ENCODE data around the gene SLC39A6. TPM values are rescaled to one million over a fixed set of nuclear protein-coding genes. Genes with fewer than 3 reads are reported as not detected.

Gene SLC39A6
- polyA plus RNA-seq, 1 donor from 2014 or later: 298 TPM

DNA sequence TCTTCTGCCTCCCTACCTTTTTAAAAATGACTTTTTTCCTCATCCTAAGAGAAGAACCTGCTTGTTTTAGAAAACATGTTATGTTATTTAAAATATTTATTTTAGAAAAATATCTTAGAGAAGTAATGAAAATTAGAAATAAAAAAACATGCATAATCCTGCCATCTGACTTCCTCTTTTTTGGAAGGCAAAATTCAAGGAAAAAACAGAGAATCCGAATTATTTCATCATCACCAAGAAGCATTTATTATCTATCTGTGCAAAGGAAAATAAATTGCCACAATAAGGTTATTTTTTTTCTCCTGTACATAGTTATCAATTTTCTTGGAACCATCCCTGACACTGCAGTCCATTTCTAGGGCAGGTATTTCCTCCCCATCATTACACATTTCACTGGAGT lies 14.4 kb downstream of the SLC39A6 start:
- no peak overlapping the region for H3K27ac ChIP-seq (ENCODE audit: low read length)
- no peak overlapping the region for H3K9ac ChIP-seq (ENCODE audit: low read length)
- no peaks in the 10 kb centered on the region for H3K27me3 ChIP-seq (ENCODE audit: insufficient read depth, low read depth, low read length)
- no peaks in the 10 kb centered on the region for H3F3A ChIP-seq (ENCODE audit: insufficient read depth, low read length, poor library complexity, severe bottlenecking)
- no peak overlapping the region for H3K4me2 ChIP-seq (ENCODE audit: low read length)
- no peaks in the 10 kb centered on the region for H3K9me3 ChIP-seq (ENCODE audit: low read length)
- no peaks in the 10 kb centered on the region for H4K20me1 ChIP-seq (ENCODE audit: insufficient read depth)
- no peak overlapping the region for H2AFZ ChIP-seq (ENCODE audit: low read depth, low read length)
- H3K9me2 ChIP-seq (ENCODE audit: insufficient read depth, low read length): no peaks in the 10 kb centered on the region
- H3K79me2 ChIP-seq (replicated peaks; ENCODE audit: insufficient read depth, low read length): no peaks in the 10 kb centered on the region
- no peak overlapping the region for H3K4me3 ChIP-seq (ENCODE audit: low read length)
- TF ChIP-seq EP300 (conservative IDR thresholded peaks at IDR 0.05; ENCODE audit: poor library complexity, severe bottlenecking): no peak
- no peak for TF ChIP-seq TAF1 (IDR thresholded peaks at IDR 0.05; ENCODE audit: low read depth)
- no peak for TF ChIP-seq POLR2AphosphoS5 (IDR thresholded peaks at IDR 0.05)
- TF ChIP-seq, protein P1, sequence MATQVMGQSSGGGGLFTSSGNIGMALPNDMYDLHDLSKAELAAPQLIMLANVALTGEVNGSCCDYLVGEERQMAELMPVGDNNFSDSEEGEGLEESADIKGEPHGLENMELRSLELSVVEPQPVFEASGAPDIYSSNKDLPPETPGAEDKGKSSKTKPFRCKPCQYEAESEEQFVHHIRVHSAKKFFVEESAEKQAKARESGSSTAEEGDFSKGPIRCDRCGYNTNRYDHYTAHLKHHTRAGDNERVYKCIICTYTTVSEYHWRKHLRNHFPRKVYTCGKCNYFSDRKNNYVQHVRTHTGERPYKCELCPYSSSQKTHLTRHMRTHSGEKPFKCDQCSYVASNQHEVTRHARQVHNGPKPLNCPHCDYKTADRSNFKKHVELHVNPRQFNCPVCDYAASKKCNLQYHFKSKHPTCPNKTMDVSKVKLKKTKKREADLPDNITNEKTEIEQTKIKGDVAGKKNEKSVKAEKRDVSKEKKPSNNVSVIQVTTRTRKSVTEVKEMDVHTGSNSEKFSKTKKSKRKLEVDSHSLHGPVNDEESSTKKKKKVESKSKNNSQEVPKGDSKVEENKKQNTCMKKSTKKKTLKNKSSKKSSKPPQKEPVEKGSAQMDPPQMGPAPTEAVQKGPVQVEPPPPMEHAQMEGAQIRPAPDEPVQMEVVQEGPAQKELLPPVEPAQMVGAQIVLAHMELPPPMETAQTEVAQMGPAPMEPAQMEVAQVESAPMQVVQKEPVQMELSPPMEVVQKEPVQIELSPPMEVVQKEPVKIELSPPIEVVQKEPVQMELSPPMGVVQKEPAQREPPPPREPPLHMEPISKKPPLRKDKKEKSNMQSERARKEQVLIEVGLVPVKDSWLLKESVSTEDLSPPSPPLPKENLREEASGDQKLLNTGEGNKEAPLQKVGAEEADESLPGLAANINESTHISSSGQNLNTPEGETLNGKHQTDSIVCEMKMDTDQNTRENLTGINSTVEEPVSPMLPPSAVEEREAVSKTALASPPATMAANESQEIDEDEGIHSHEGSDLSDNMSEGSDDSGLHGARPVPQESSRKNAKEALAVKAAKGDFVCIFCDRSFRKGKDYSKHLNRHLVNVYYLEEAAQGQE (IDR thresholded peaks at IDR 0.05; ENCODE audit: borderline replicate concordance): no peak
- TF ChIP-seq SMC3 (conservative IDR thresholded peaks at IDR 0.05; ENCODE audit: poor library complexity): no peak
- TF ChIP-seq MXI1 (conservative IDR thresholded peaks at IDR 0.05; ENCODE audit: poor library complexity, severe bottlenecking): no peak
- no peak for TF ChIP-seq RAD21 (conservative IDR thresholded peaks at IDR 0.05)
- TF ChIP-seq, protein P2, sequence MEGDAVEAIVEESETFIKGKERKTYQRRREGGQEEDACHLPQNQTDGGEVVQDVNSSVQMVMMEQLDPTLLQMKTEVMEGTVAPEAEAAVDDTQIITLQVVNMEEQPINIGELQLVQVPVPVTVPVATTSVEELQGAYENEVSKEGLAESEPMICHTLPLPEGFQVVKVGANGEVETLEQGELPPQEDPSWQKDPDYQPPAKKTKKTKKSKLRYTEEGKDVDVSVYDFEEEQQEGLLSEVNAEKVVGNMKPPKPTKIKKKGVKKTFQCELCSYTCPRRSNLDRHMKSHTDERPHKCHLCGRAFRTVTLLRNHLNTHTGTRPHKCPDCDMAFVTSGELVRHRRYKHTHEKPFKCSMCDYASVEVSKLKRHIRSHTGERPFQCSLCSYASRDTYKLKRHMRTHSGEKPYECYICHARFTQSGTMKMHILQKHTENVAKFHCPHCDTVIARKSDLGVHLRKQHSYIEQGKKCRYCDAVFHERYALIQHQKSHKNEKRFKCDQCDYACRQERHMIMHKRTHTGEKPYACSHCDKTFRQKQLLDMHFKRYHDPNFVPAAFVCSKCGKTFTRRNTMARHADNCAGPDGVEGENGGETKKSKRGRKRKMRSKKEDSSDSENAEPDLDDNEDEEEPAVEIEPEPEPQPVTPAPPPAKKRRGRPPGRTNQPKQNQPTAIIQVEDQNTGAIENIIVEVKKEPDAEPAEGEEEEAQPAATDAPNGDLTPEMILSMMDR (IDR thresholded peaks at IDR 0.05; ENCODE audit: poor library complexity, severe bottlenecking): no peak
- TF ChIP-seq EZH2 (IDR thresholded peaks at IDR 0.05; ENCODE audit: borderline replicate concordance, insufficient read depth, low read length, poor library complexity, severe bottlenecking): no peak
- H3K36me3 ChIP-seq (ENCODE audit: insufficient read depth, low read length): peaks cover 7% of the 10 kb centered on the region

DNA sequence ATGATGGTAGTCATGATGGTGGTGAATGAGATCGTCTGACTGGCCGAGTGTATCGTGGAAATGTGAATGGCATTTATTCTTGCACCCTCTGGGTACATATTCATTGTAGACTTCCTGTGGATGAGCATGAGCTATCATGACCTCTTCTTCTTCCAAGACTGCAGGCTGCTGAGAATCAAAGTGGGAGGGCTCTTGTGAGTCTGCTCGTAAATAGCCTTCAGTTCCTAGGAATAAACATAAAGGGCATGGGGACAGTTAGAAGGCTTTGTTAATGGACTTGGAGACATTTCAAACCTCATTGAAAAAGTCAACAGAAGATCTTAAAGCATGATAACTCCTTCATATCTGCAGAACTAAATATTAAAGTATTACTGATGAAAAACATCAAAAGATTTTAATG lies 14.9 kb downstream of the SLC39A6 start:
- H3K4me2 ChIP-seq (ENCODE audit: low read length): no peak overlapping the region
- H3K27ac ChIP-seq (ENCODE audit: low read length): no peak overlapping the region
- H3K4me3 ChIP-seq (ENCODE audit: low read length): no peak overlapping the region
- no peaks in the 10 kb centered on the region for H4K20me1 ChIP-seq (ENCODE audit: insufficient read depth)
- H3K36me3 ChIP-seq (ENCODE audit: insufficient read depth, low read length): peaks cover 7% of the 10 kb centered on the region
- TF ChIP-seq TAF1 (IDR thresholded peaks at IDR 0.05; ENCODE audit: low read depth) (no peak), POLR2AphosphoS5 (IDR thresholded peaks at IDR 0.05) (no peak), SMC3 (conservative IDR thresholded peaks at IDR 0.05; ENCODE audit: poor library complexity) (no peak), EP300 (conservative IDR thresholded peaks at IDR 0.05; ENCODE audit: poor library complexity, severe bottlenecking) (no peak), MXI1 (conservative IDR thresholded peaks at IDR 0.05; ENCODE audit: poor library complexity, severe bottlenecking) (no peak), RAD21 (conservative IDR thresholded peaks at IDR 0.05) (no peak), EZH2 (IDR thresholded peaks at IDR 0.05; ENCODE audit: borderline replicate concordance, insufficient read depth, low read length, poor library complexity, severe bottlenecking) (no peak)
- TF ChIP-seq, protein P1 (IDR thresholded peaks at IDR 0.05; ENCODE audit: borderline replicate concordance): no peak
- TF ChIP-seq, protein P2 (IDR thresholded peaks at IDR 0.05; ENCODE audit: poor library complexity, severe bottlenecking): no peak
- H3K79me2 ChIP-seq (replicated peaks; ENCODE audit: insufficient read depth, low read length): no peaks in the 10 kb centered on the region
- H3F3A ChIP-seq (ENCODE audit: insufficient read depth, low read length, poor library complexity, severe bottlenecking): no peaks in the 10 kb centered on the region
- no peaks in the 10 kb centered on the region for H3K27me3 ChIP-seq (ENCODE audit: insufficient read depth, low read depth, low read length)
- no peaks in the 10 kb centered on the region for H3K9me3 ChIP-seq (ENCODE audit: low read length)
- H2AFZ ChIP-seq (ENCODE audit: low read depth, low read length): no peak overlapping the region
- no peaks in the 10 kb centered on the region for H3K9me2 ChIP-seq (ENCODE audit: insufficient read depth, low read length)
- H3K9ac ChIP-seq (ENCODE audit: low read length): no peak overlapping the region
